GM12878 (cell line): ENCODE measurements around the gene SLC4A8. TPM values are rescaled to one million over a fixed set of nuclear protein-coding genes. Genes with fewer than 3 reads are reported as not detected.

ENCODE experiments used
- ATAC-seq: fragments of 200-7000 bp; cut with Tn5 transposase; 3 replicates; pipeline ENCODE4 v1.9.1; 2020; ENCODE audit warnings: mild to moderate bottlenecking, moderate library complexity
- BruUV-seq: library from RNA; stranded (reverse); fragments of 400-500 nt; replicated peaks from 2 replicates; lab custom pipeline; 2021; lab: Mats Ljungman, UMichigan
- CTCF ChIA-PET: fragments of 300-600 bp; sonication (Branson Sonifier 250); formaldehyde crosslinking; extraction: SDS; loops from one replicate; lab custom pipeline; 2021; ENCODE audit warnings: inconsistent platforms; lab: Yijun Ruan, JAX
- POLR2A ChIA-PET: fragments of 350-600 bp; formaldehyde crosslinking; extraction: SDS; loops from one replicate; lab custom pipeline; 2021; ENCODE audit warnings: inconsistent platforms; lab: Charles Lee
- RAD21 ChIA-PET: fragments of 300-600 bp; sonication (Branson Sonifier 250); formaldehyde crosslinking; loops from one replicate; lab custom pipeline; 2023; ENCODE audit warnings: antibody characterized with exemption; ENCODE audit not compliant: unreplicated experiment; lab: Charles Lee
- SMC1A ChIA-PET: fragments of 300-600 bp; sonication (Branson Sonifier 250); formaldehyde crosslinking; loops from one replicate; lab custom pipeline; 2023; ENCODE audit not compliant: unreplicated experiment, uncharacterized antibody; lab: Charles Lee
- DNase-seq: peaks from one replicate; pipeline ENCODE4 v3.0.0-alpha.2; 2011; ENCODE audit warnings: low read depth, low spot score
- FAIRE-seq: peaks from 3 replicates; lab custom pipeline; 2011; peaks lifted over from hg19 to GRCh38; lab: Jason Lieb, UNC
- H2AFZ ChIP-seq: 2 replicates; pipeline ENCODE4 v1.6.0; 2011; ENCODE audit warnings: low read depth, low read length, control low read depth; ENCODE audit not compliant: control insufficient read depth
- H3K27ac ChIP-seq: 2 replicates; pipeline ENCODE4 v1.5.1; 2011; ENCODE audit warnings: control low read depth; ENCODE audit not compliant: control insufficient read depth, insufficient read depth
- H3K27me3 ChIP-seq, 2 experiments: replicated peaks in 1 of 2; 2 replicates each; pipeline versions ENCODE4 v1.6.0 to v1.6.1; 2011; ENCODE audit warnings: low read length in 1 of 2; ENCODE audit not compliant: control insufficient read depth in 2 of 2, insufficient read depth in 2 of 2
- H3K36me3 ChIP-seq, 2 experiments: 2 replicates each; pipeline ENCODE4 v1.5.1; 2011; ENCODE audit warnings: low read length in 1 of 2; ENCODE audit not compliant: control insufficient read depth in 2 of 2, insufficient read depth in 2 of 2
- H3K4me1 ChIP-seq: 2 replicates; pipeline ENCODE4 v1.6.1; 2011; ENCODE audit warnings: mild to moderate bottlenecking, low read length, moderate library complexity, mixed read lengths; ENCODE audit not compliant: control insufficient read depth, insufficient read depth
- H3K4me2 ChIP-seq: 2 replicates; pipeline ENCODE4 v1.6.0; 2011; ENCODE audit warnings: control low read depth; ENCODE audit not compliant: control insufficient read depth, insufficient read depth
- H3K4me3 ChIP-seq: fragments of 200-600 bp; sonication (generic); 2 replicates; pipeline ENCODE4 v1.5.1; 2016
- H3K79me2 ChIP-seq: 2 replicates; pipeline ENCODE4 v1.6.0; 2011; ENCODE audit warnings: low read length; ENCODE audit not compliant: control insufficient read depth, insufficient read depth
- H3K9ac ChIP-seq: 2 replicates; pipeline ENCODE4 v1.8.0; 2011; ENCODE audit warnings: low read length, control low read depth, mixed read lengths; ENCODE audit not compliant: control insufficient read depth, insufficient read depth
- H3K9me3 ChIP-seq: replicated peaks from 3 replicates; pipeline ENCODE4 v1.5.1; 2011; ENCODE audit warnings: mild to moderate bottlenecking, low read length; ENCODE audit not compliant: control insufficient read depth, insufficient read depth
- H4K20me1 ChIP-seq: 2 replicates; pipeline ENCODE4 v1.6.0; 2011; ENCODE audit not compliant: control insufficient read depth, insufficient read depth
- ATF7 ChIP-seq: fragments of 450-650 bp; IDR thresholded peaks from 2 replicates; pipeline ENCODE4 v1.6.1; 2016; ENCODE audit warnings: low read depth, mild to moderate bottlenecking
- EP300 ChIP-seq, 2 experiments: fragments of 150-350 bp in 1 of 2; IDR thresholded peaks; 2 replicates each; pipeline ENCODE4 v1.6.1; 2011 to 2012; ENCODE audit warnings: low read depth in 2 of 2, low read length in 2 of 2, borderline replicate concordance in 1 of 2, improper control_type of control experiment in 1 of 2, inconsistent platforms in 1 of 2; ENCODE audit not compliant: control insufficient read depth in 1 of 2
- NFXL1 ChIP-seq: fragments of 450-650 bp; IDR thresholded peaks from 2 replicates; pipeline ENCODE4 v1.6.1; 2017; ENCODE audit warnings: antibody characterized with exemption, mild to moderate bottlenecking, borderline replicate concordance
- NR2C1 ChIP-seq: fragments of 450-650 bp; IDR thresholded peaks from 2 replicates; pipeline ENCODE4 v1.6.1; 2017; ENCODE audit warnings: antibody characterized with exemption, mild to moderate bottlenecking, moderate library complexity
- RAD21 ChIP-seq: IDR thresholded peaks from 2 replicates; pipeline ENCODE4 v1.6.1; 2011; ENCODE audit warnings: mild to moderate bottlenecking, low read depth, low read length, moderate library complexity; ENCODE audit not compliant: insufficient read depth
- RAD51 ChIP-seq: fragments of 450-650 bp; IDR thresholded peaks from 2 replicates; pipeline ENCODE4 v1.6.1; 2016; ENCODE audit warnings: moderate library complexity, mild to moderate bottlenecking, inconsistent platforms
- SMC3 ChIP-seq: IDR thresholded peaks from 2 replicates; pipeline ENCODE4 v1.6.1; 2011; ENCODE audit warnings: low read length, improper control_type of control experiment, borderline replicate concordance
- SPI1 ChIP-seq: IDR thresholded peaks from 2 replicates; pipeline ENCODE4 v1.6.1; 2011; ENCODE audit warnings: low read depth, mild to moderate bottlenecking, low read length, moderate library complexity, borderline replicate concordance; ENCODE audit not compliant: insufficient read depth
- TCF12 ChIP-seq: IDR thresholded peaks from 2 replicates; pipeline ENCODE4 v1.6.1; 2011; ENCODE audit warnings: low read depth, mild to moderate bottlenecking, low read length
- YBX1 ChIP-seq: fragments of 450-650 bp; IDR thresholded peaks from 2 replicates; pipeline ENCODE4 v1.6.1; 2016; ENCODE audit warnings: antibody characterized with exemption
- ZBTB4 ChIP-seq: fragments of 450-650 bp; formaldehyde crosslinking; IDR thresholded peaks from 2 replicates; pipeline ENCODE4 v1.4.0; 2022; ENCODE audit warnings: mild to moderate bottlenecking, moderate library complexity
- ZSCAN29 ChIP-seq: fragments of 450-650 bp; IDR thresholded peaks from 2 replicates; pipeline ENCODE4 v1.6.1; 2017; ENCODE audit warnings: mild to moderate bottlenecking, moderate library complexity
- WGBS: methylation state at CpG from one replicate; pipeline ENCODE4 v1.1.6; 2016; ENCODE audit warnings: low lambda C conversion rate; ENCODE audit not compliant: insufficient replicate concordance, insufficient coverage; ENCODE audit errors: missing lambda C conversion rate; 5-methylcytosine and 5-hydroxymethylcytosine counted together
- in situ Hi-C: fragments of 300-500 bp; cut with MboI; formaldehyde crosslinking; loops from 9 replicates; pipeline ENCODE4 v1.14.3; 2018; ENCODE audit warnings: mixed read lengths
- intact Hi-C: fragments of 100-400 bp; cut with micrococcal nuclease; formaldehyde crosslinking; loops from one replicate; pipeline ENCODE4 v1.14.2; 2022; ENCODE audit not compliant: unreplicated experiment
- polyA plus RNA-seq, 11 experiments: library from polyadenylated mRNA; depleted of rRNA in 4 of 11; unstranded in 6 of 11; stranded (reverse) in 5 of 11; fragments of >200 nt; fragmentation: Nextera tagmentation in 4 of 11; fragmentation: Illumina TruSeq in 1 of 11; extraction: Ambion mirVana in 4 of 11; extraction: Trizol in 1 of 11; gene quantifications; 1 replicate in 1 of 11; 2 replicates in 10 of 11; pipeline versions ENCODE4 v1.2.1 to v1.2.3, GENCODE V29; 2011 to 2016; ENCODE audit warnings: inconsistent platforms in 2 of 11, missing spikeins in 2 of 11, low read depth in 1 of 11
- total RNA-seq, 4 experiments: library from RNA; depleted of rRNA in 3 of 4; stranded (reverse); fragments of >200 nt in 3 of 4; fragmentation: Illumina TruSeq in 1 of 4; extraction: Trizol in 1 of 4; gene quantifications; 2 replicates each; pipeline versions ENCODE4 v1.2.1 to v1.2.3, GENCODE V29; 2013 to 2021

Gene SLC4A8
- total and polyA plus RNA-seq, 10 of the 15 experiments (the other 5 are each of a cell fraction or from before 2014, with no cell fraction given): 1.4 to 7.7 (median 3.7) TPM

- intact Hi-C loops: no loop called here
- no peak overlapping the region for H2AFZ ChIP-seq
- in situ Hi-C loops: no loop called here
- no peaks in the 10 kb centered on the region for H3K4me1 ChIP-seq
- no TSS peak for BruUV-seq
- ChIA-PET SMC1A (no interaction called here), POLR2A (no interaction called here), RAD21 (interaction anchor here (1.6 kb wide), 1 partner anchor 9 kb away, joined by 3 read pairs; no protein-coding TSS in a partner anchor), CTCF (interaction anchor here (0.9 kb wide), 1 partner anchor 11 kb away, joined by 3 read pairs; no protein-coding TSS in a partner anchor)
- no peak for TF ChIP-seq EP300 (IDR thresholded peaks at IDR 0.05; ENCODE audit: borderline replicate concordance in 1 of 2, control insufficient read depth in 1 of 2, low read depth in 2 of 2, low read length in 2 of 2)
- TF ChIP-seq ZSCAN29: no peak
- TF ChIP-seq ZBTB4: no peak
- TF ChIP-seq NR2C1: no peak
- TF ChIP-seq RAD21: no peak
- no peak for TF ChIP-seq NFXL1
- no peak for TF ChIP-seq YBX1
- TF ChIP-seq SMC3: no peak
- TF ChIP-seq SPI1: no peak
- TF ChIP-seq ATF7: no peak
- no peak for TF ChIP-seq TCF12
- TF ChIP-seq RAD51: no peak
- no peak overlapping the region for H3K9ac ChIP-seq
- no peaks in the 10 kb centered on the region for H4K20me1 ChIP-seq
- no peak overlapping the region for H3K4me2 ChIP-seq
- no peaks in the 10 kb centered on the region for H3K27me3 ChIP-seq
- ATAC-seq (no peak), FAIRE-seq (no peak), DNase-seq (no peak)
- H3K36me3 ChIP-seq: no peaks in the 10 kb centered on the region
- no peaks in the 10 kb centered on the region for H3K9me3 ChIP-seq
- no peak overlapping the region for H3K4me3 ChIP-seq
- WGBS: 92% methylated on average over 8 of the region's 8 CpGs
- H3K79me2 ChIP-seq: no peaks in the 10 kb centered on the region
- no peak overlapping the region for H3K27ac ChIP-seq
These were observed 14.8 kb upstream of the SLC4A8 start for GRCh38 chr12:51409846-51410245.
